PC-3 (cell line): Measurements from ENCODE around the gene KMT2C.

ENCODE experiments used
- EZH2phosphoT487 ChIP-seq: fragments of 300-600 bp; sonication (generic); IDR thresholded peaks from 2 replicates; pipeline ENCODE4 v1.6.1; 2018; ENCODE audit warnings: mild to moderate bottlenecking, antibody characterized with exemption, low read length, borderline replicate concordance
- TF ChIP-seq, protein P1 (sequence below): fragments of 300-600 bp; sonication (generic); conservative IDR thresholded peaks from 2 replicates; pipeline ENCODE4 v1.5.1; 2017; ENCODE audit warnings: antibody characterized with exemption, low read depth, mild to moderate bottlenecking, low read length

DNA sequence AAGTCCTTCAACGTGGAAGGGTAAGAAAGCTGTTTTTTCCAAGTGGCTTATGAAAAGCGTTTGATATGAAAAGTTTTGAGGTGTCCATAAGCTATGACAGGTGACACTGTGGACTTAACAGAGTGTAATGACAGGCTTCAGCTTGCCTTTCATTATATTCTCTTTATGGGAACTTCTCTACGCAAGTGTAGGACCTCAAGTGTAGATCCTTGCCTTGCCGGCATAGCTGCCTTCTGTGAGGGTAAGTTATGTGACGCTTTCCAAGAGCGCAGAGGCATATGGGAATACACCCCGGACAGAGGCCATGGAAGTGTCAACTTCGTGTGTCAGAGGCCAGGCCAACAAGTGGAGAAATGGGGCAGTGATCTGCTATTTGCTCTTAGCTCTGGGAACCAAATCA lies 318.4 kb downstream of the KMT2C start:
- TF ChIP-seq, protein P1, sequence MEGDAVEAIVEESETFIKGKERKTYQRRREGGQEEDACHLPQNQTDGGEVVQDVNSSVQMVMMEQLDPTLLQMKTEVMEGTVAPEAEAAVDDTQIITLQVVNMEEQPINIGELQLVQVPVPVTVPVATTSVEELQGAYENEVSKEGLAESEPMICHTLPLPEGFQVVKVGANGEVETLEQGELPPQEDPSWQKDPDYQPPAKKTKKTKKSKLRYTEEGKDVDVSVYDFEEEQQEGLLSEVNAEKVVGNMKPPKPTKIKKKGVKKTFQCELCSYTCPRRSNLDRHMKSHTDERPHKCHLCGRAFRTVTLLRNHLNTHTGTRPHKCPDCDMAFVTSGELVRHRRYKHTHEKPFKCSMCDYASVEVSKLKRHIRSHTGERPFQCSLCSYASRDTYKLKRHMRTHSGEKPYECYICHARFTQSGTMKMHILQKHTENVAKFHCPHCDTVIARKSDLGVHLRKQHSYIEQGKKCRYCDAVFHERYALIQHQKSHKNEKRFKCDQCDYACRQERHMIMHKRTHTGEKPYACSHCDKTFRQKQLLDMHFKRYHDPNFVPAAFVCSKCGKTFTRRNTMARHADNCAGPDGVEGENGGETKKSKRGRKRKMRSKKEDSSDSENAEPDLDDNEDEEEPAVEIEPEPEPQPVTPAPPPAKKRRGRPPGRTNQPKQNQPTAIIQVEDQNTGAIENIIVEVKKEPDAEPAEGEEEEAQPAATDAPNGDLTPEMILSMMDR: no peak
- TF ChIP-seq EZH2phosphoT487: no peak
